IMR-90 (cell line): ENCODE data around the gene HOTAIR. TPM values are rescaled to one million over a fixed set of nuclear protein-coding genes. Genes with fewer than 3 reads are reported as not detected.
A peak's percentile ranks its signal among the peaks of the same experiment; 100 is the strongest.

Experiments
- ATAC-seq: fragments of 200-7000 bp; cut with Tn5 transposase; 2 replicates; pipeline ENCODE4 v1.9.1; 2020; ENCODE audit warnings: low read depth, mild to moderate bottlenecking, moderate library complexity
- BruUV-seq: library from RNA; stranded (reverse); fragments of 400-500 nt; replicated peaks from 2 replicates; lab custom pipeline; 2021; lab: Mats Ljungman, UMichigan
- CTCF ChIA-PET: fragments of 300-600 bp; formaldehyde crosslinking; extraction: SDS; loops from one replicate; lab custom pipeline; 2021; ENCODE audit warnings: antibody characterized with exemption; lab: Yijun Ruan, JAX
- POLR2A ChIA-PET: fragments of 300-600 bp; sonication (Branson Sonifier 250); formaldehyde crosslinking; loops from one replicate; lab custom pipeline; 2022; ENCODE audit warnings: antibody characterized with exemption; ENCODE audit not compliant: unreplicated experiment; lab: Charles Lee
- DNase-seq: peaks from one replicate; pipeline ENCODE4 v3.0.0; 2013
- H2AFZ ChIP-seq: replicated peaks from 2 replicates; pipeline ENCODE3; 2013; ENCODE audit warnings: low read length, mild to moderate bottlenecking; ENCODE audit not compliant: poor library complexity
- H2AK5ac ChIP-seq: 2 replicates; pipeline ENCODE4 v1.6.1; 2013; ENCODE audit warnings: low read depth, low read length, inconsistent platforms
- H2AK9ac ChIP-seq: replicated peaks from 2 replicates; pipeline ENCODE3; 2013; ENCODE audit warnings: mild to moderate bottlenecking, low read depth, low read length, moderate library complexity; ENCODE audit not compliant: poor library complexity
- H2BK120ac ChIP-seq: 2 replicates; pipeline ENCODE4 v1.6.1; 2013; ENCODE audit warnings: low read depth, low read length, inconsistent platforms
- H2BK15ac ChIP-seq: 3 replicates; pipeline ENCODE4 v1.6.1; 2013; ENCODE audit warnings: low read depth, low read length, inconsistent platforms
- H2BK20ac ChIP-seq: 2 replicates; pipeline ENCODE4 v1.6.1; 2013; ENCODE audit warnings: low read depth, mild to moderate bottlenecking, inconsistent platforms, low read length, moderate library complexity
- H2BK5ac ChIP-seq: 2 replicates; pipeline ENCODE4 v1.6.1; 2013; ENCODE audit warnings: mild to moderate bottlenecking, low read depth, low read length, inconsistent platforms; ENCODE audit not compliant: poor library complexity, severe bottlenecking
- H3K14ac ChIP-seq: replicated peaks from 2 replicates; pipeline ENCODE4 v1.6.1; 2013; ENCODE audit warnings: low read depth, low read length, inconsistent platforms
- H3K18ac ChIP-seq: 2 replicates; pipeline ENCODE4 v1.6.1; 2013; ENCODE audit warnings: low read depth, low read length, control low read depth
- H3K23ac ChIP-seq: 2 replicates; pipeline ENCODE4 v1.6.1; 2013; ENCODE audit warnings: low read depth, low read length, inconsistent platforms
- H3K27ac ChIP-seq: 2 replicates; pipeline ENCODE4 v1.5.1; 2013; ENCODE audit warnings: mild to moderate bottlenecking, control low read depth, low read length; ENCODE audit not compliant: insufficient read depth
- H3K27me3 ChIP-seq: 2 replicates; pipeline ENCODE4 v1.6.1; 2013; ENCODE audit warnings: low read length; ENCODE audit not compliant: control insufficient read depth, insufficient read depth
- H3K36me3 ChIP-seq: 2 replicates; pipeline ENCODE4 v1.6.1; 2013; ENCODE audit warnings: low read length, mixed read lengths; ENCODE audit not compliant: control insufficient read depth, insufficient read depth
- H3K4ac ChIP-seq: 2 replicates; pipeline ENCODE4 v1.6.1; 2013; ENCODE audit warnings: low read depth, low read length, inconsistent platforms
- H3K4me1 ChIP-seq: 2 replicates; pipeline ENCODE4 v1.6.1; 2013; ENCODE audit warnings: low read length, mixed read lengths; ENCODE audit not compliant: control insufficient read depth, insufficient read depth
- H3K4me2 ChIP-seq: 2 replicates; pipeline ENCODE4 v1.6.1; 2013; ENCODE audit warnings: low read depth, mild to moderate bottlenecking, control low read depth, low read length, moderate library complexity
- H3K4me3 ChIP-seq: 2 replicates; pipeline ENCODE4 v1.5.1; 2013; ENCODE audit warnings: low read depth, mild to moderate bottlenecking, control low read depth, low read length, moderate library complexity; ENCODE audit not compliant: insufficient read depth
- H3K56ac ChIP-seq: 2 replicates; pipeline ENCODE4 v1.6.1; 2013; ENCODE audit warnings: low read length, inconsistent platforms; ENCODE audit not compliant: insufficient read depth; ENCODE audit errors: extremely low read depth
- H3K79me1 ChIP-seq, 2 experiments: 2 replicates each; pipeline ENCODE4 v1.6.1; 2013; ENCODE audit warnings: low read length in 2 of 2, inconsistent platforms in 1 of 2, low read depth in 1 of 2
- H3K9ac ChIP-seq: 2 replicates; pipeline ENCODE4 v1.6.1; 2013; ENCODE audit warnings: low read depth, low read length, control low read depth
- H3K9me1 ChIP-seq: 2 replicates; pipeline ENCODE4 v1.6.1; 2013; ENCODE audit warnings: low read length, inconsistent platforms; ENCODE audit not compliant: insufficient read depth
- H3K9me3 ChIP-seq: 2 replicates; pipeline ENCODE4 v1.6.1; 2013; ENCODE audit warnings: low read length; ENCODE audit not compliant: control insufficient read depth, insufficient read depth
- H4K20me1 ChIP-seq: 2 replicates; pipeline ENCODE4 v1.6.1; 2013; ENCODE audit warnings: low read length, inconsistent platforms; ENCODE audit not compliant: insufficient read depth
- H4K5ac ChIP-seq: 2 replicates; pipeline ENCODE4 v1.6.1; 2013; ENCODE audit warnings: mild to moderate bottlenecking, low read depth, low read length, control low read depth
- H4K8ac ChIP-seq, 2 experiments: 2 replicates each; pipeline ENCODE4 v1.6.1; 2013; ENCODE audit warnings: low read depth in 2 of 2, low read length in 2 of 2, control low read depth in 1 of 2, inconsistent platforms in 1 of 2
- H4K91ac ChIP-seq: 2 replicates; pipeline ENCODE4 v1.6.1; 2013; ENCODE audit warnings: low read depth, low read length, inconsistent platforms; ENCODE audit not compliant: insufficient read depth
- BHLHE40 ChIP-seq: fragments of 150-350 bp; IDR thresholded peaks from 2 replicates; pipeline ENCODE4 v1.6.1; 2016; ENCODE audit warnings: mild to moderate bottlenecking, low read depth, low read length
- CEBPB ChIP-seq: IDR thresholded peaks from 2 replicates; pipeline ENCODE4 v1.6.1; 2012; ENCODE audit warnings: low read depth, low read length, improper control_type of control experiment
- CHD1 ChIP-seq: IDR thresholded peaks from 2 replicates; pipeline ENCODE4 v1.6.1; 2012; ENCODE audit warnings: low read depth, low read length, improper control_type of control experiment
- ELK1 ChIP-seq: fragments of 150-350 bp; IDR thresholded peaks from 2 replicates; pipeline ENCODE4 v1.6.1; 2016; ENCODE audit warnings: low read depth, mild to moderate bottlenecking, low read length, moderate library complexity, borderline replicate concordance
- FOS ChIP-seq: fragments of 150-350 bp; IDR thresholded peaks from 2 replicates; pipeline ENCODE4 v1.6.1; 2016; ENCODE audit warnings: low read depth, low read length
- MAFK ChIP-seq: IDR thresholded peaks from 2 replicates; pipeline ENCODE4 v1.6.1; 2012; ENCODE audit warnings: low read depth, low read length, improper control_type of control experiment
- MXI1 ChIP-seq: IDR thresholded peaks from 2 replicates; pipeline ENCODE4 v1.6.1; 2012; ENCODE audit warnings: low read depth, mild to moderate bottlenecking, low read length, moderate library complexity, borderline replicate concordance
- NFE2L2 ChIP-seq: fragments of 150-350 bp; IDR thresholded peaks from 2 replicates; pipeline ENCODE4 v1.6.1; 2016; ENCODE audit warnings: low read depth, mild to moderate bottlenecking, low read length
- POLR2A ChIP-seq: IDR thresholded peaks from 2 replicates; pipeline ENCODE4 v1.6.1; 2012; ENCODE audit warnings: mild to moderate bottlenecking, low read depth, low read length
- RAD21 ChIP-seq: IDR thresholded peaks from 2 replicates; pipeline ENCODE4 v1.6.1; 2012; ENCODE audit warnings: low read length, improper control_type of control experiment
- RCOR1 ChIP-seq: IDR thresholded peaks from 2 replicates; pipeline ENCODE4 v1.6.1; 2012; ENCODE audit warnings: mild to moderate bottlenecking, low read length, improper control_type of control experiment; ENCODE audit not compliant: insufficient replicate concordance
- RFX5 ChIP-seq: IDR thresholded peaks from 2 replicates; pipeline ENCODE4 v1.8.0; 2012; ENCODE audit warnings: low read depth, mild to moderate bottlenecking, low read length, moderate library complexity
- SMC3 ChIP-seq: fragments of 150-350 bp; IDR thresholded peaks from 2 replicates; pipeline ENCODE4 v1.6.1; 2016; ENCODE audit warnings: low read depth, mild to moderate bottlenecking, antibody characterized with exemption, low read length, moderate library complexity
- USF2 ChIP-seq: fragments of 150-350 bp; IDR thresholded peaks from 2 replicates; pipeline ENCODE4 v1.6.1; 2017; ENCODE audit warnings: mild to moderate bottlenecking, antibody characterized with exemption, low read length, low read depth
- WGBS, 2 experiments: methylation state at CpG; one replicate each; pipeline versions ENCODE4 v1.1.5 to v1.1.7; 2013; ENCODE audit warnings: missing lambda C conversion rate in 2 of 2; ENCODE audit not compliant: insufficient read length in 1 of 2; ENCODE audit errors: extremely low coverage in 2 of 2; 5-methylcytosine and 5-hydroxymethylcytosine counted together
- dilution Hi-C: fragments of 300-500 bp; cut with HindIII; formaldehyde crosslinking; loops from one replicate; pipeline ENCODE4 v1.14.3; 2018; ENCODE audit warnings: low sequenced_read_pairs; ENCODE audit not compliant: unreplicated experiment
- in situ Hi-C: fragments of 300-500 bp; cut with MboI; formaldehyde crosslinking; loops from 3 replicates; pipeline ENCODE4 v1.14.3; 2019; ENCODE audit warnings: low sequenced_read_pairs, inconsistent platforms, mixed read lengths
- intact Hi-C: fragments of 100-400 bp; cut with micrococcal nuclease; formaldehyde crosslinking; loops from 2 replicates; pipeline ENCODE4 v1.10.0; 2022
- polyA plus RNA-seq, 3 experiments: library from polyadenylated mRNA; depleted of rRNA; stranded (reverse); fragments of >200 nt; gene quantifications; 2 replicates each; pipeline ENCODE4 v1.2.3, GENCODE V29; 2012; ENCODE audit warnings: low replicate concordance in 1 of 3
- total RNA-seq: library from RNA; depleted of rRNA; stranded (reverse); fragments of >200 nt; gene quantifications from 2 replicates; pipeline ENCODE4 v1.2.3, GENCODE V29; 2012
- TF ChIP-seq, protein P1 (sequence below): conservative IDR thresholded peaks from 2 replicates; pipeline ENCODE4 v1.5.1; 2012; ENCODE audit warnings: mild to moderate bottlenecking, low read depth, low read length, improper control_type of control experiment

The HOTAIR gene
- total and polyA plus RNA-seq, 2 of the 4 experiments (the other 2 are of a cell fraction): not detected

DNA sequence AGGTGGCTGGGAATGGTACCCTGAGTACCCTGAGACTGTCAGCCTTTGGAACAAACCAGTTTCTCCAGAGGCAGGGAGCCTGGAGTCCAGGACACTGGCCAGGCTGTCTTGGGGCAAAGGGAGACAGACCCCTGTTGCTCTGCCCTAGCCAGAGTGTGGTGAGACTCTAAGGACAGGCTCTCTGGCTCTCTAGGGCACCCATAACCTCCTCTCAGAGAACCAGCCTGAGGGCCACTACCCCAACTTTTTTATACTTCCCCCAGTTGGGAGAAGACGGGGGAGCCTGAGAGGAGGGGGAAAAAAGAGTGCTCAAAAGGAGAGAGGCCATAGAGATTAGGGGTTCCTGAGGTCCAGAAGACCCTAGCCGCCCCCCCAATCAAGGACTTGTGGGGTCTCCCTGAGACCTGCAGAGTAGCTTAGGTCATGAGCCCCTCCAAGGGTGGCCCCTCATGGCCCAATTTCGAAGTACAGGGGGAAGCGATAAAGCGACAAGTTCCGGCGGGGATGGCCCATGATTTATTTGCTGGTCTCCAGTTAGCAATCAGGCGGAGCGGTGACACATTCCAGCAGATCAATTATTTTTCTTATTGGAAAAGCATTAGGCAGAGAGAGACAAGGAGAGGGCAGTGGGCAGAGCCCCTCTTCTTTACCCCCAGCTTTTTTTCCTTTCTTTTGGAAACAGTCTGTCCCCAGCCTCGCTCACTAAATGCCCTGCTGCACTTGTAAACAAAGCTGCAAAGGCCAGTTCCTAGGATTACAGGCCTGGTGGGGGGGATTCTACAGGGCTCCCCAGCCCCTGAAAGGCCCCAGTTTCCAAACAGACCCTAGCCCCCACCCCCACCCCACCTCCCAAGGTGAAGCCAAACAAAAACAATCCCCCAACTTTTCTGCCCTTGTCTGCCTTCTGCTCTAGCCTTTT is 35.6 kb upstream of the HOTAIR start:
- ChIA-PET POLR2A (no interaction called here), CTCF (interaction anchor here (1.0 to 1.6 kb wide), 2 partner anchors 60 to 191 kb away, joined by 3 read pairs; no protein-coding TSS in a partner anchor)
- Histone ChIP-seq H3K9me3 (peaks cover 2% of the 10 kb centered on the region), H3K4me2 (no peak overlapping the region), H2BK5ac (no peak overlapping the region), H4K5ac (no peak overlapping the region), H2BK15ac (no peak overlapping the region), H3K23ac (no peak overlapping the region), H4K91ac (no peak overlapping the region), H3K4me1 (no peaks in the 10 kb centered on the region), H3K4ac (no peak overlapping the region), H3K27ac (no peak overlapping the region), H3K27me3 (peaks cover 88% of the 10 kb centered on the region), H3K79me1 (no peaks in the 10 kb centered on the region), H3K56ac (no peak overlapping the region; the same call in 1 of the 2 replicates), H3K9me1 (no peaks in the 10 kb centered on the region), H2AK5ac (no peak overlapping the region), H2BK120ac (no peak overlapping the region), H3K18ac (no peak overlapping the region), H2AFZ (no peak overlapping the region), H3K4me3 (no peak overlapping the region; the same call in 1 of the 2 replicates), H4K20me1 (no peaks in the 10 kb centered on the region), H2AK9ac (peak overlapping the region; percentile 59), H2BK20ac (no peak overlapping the region), H3K36me3 (no peaks in the 10 kb centered on the region), H3K14ac (no peak overlapping the region), H4K8ac (no peak overlapping the region), H3K9ac (no peak overlapping the region)
- intact Hi-C loops: no loop called here
- in situ Hi-C loops: no loop called here
- TF ChIP-seq SMC3 (no peak), FOS (no peak), CEBPB (no peak), BHLHE40 (no peak), ELK1 (no peak), RFX5 (no peak), CHD1 (no peak), RCOR1 (no peak), NFE2L2 (no peak), POLR2A (no peak), RAD21 (no peak), USF2 (no peak), MAFK (no peak), MXI1 (no peak)
- TF ChIP-seq, protein P1, sequence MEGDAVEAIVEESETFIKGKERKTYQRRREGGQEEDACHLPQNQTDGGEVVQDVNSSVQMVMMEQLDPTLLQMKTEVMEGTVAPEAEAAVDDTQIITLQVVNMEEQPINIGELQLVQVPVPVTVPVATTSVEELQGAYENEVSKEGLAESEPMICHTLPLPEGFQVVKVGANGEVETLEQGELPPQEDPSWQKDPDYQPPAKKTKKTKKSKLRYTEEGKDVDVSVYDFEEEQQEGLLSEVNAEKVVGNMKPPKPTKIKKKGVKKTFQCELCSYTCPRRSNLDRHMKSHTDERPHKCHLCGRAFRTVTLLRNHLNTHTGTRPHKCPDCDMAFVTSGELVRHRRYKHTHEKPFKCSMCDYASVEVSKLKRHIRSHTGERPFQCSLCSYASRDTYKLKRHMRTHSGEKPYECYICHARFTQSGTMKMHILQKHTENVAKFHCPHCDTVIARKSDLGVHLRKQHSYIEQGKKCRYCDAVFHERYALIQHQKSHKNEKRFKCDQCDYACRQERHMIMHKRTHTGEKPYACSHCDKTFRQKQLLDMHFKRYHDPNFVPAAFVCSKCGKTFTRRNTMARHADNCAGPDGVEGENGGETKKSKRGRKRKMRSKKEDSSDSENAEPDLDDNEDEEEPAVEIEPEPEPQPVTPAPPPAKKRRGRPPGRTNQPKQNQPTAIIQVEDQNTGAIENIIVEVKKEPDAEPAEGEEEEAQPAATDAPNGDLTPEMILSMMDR: no peak
- no peak for DNase-seq
- BruUV-seq: no TSS peak
- 0% methylated on average over 1 of the region's 10 CpGs; no CpG with 5 or more reads in 1 of the 2 experiments for WGBS, 2 experiments
- no peak for ATAC-seq
- dilution Hi-C loops: no loop called here
